Fibroblast of lung (primary cell): ENCODE results near the gene MKX. TPM values are rescaled to one million over a fixed set of nuclear protein-coding genes. Genes with fewer than 3 reads are reported as not detected.

Experiments
- DNase-seq, 2 donors: peaks; one replicate each; pipeline versions ENCODE4 v3.0.0 to v3.0.0-alpha.2; 2010; ENCODE audit warnings: low read depth in 2 of 2
- H2AFZ ChIP-seq: 2 replicates; pipeline ENCODE4 v1.5.1; 2012; ENCODE audit warnings: low read length, control low read depth, inconsistent platforms
- H3K27ac ChIP-seq: 2 replicates; pipeline ENCODE4 v1.5.1; 2011; ENCODE audit warnings: low read length, control low read depth; ENCODE audit not compliant: insufficient read depth
- H3K27me3 ChIP-seq: 2 replicates; pipeline ENCODE4 v1.5.1; 2011; ENCODE audit warnings: mild to moderate bottlenecking, low read length; ENCODE audit not compliant: control insufficient read depth, insufficient read depth
- H3K36me3 ChIP-seq: 2 replicates; pipeline ENCODE4 v1.5.1; 2011; ENCODE audit warnings: low read length; ENCODE audit not compliant: control insufficient read depth, insufficient read depth
- H3K4me1 ChIP-seq: 2 replicates; pipeline ENCODE4 v1.5.1; 2011; ENCODE audit warnings: low read length; ENCODE audit not compliant: control insufficient read depth, insufficient read depth; ENCODE audit errors: extremely low read depth
- H3K4me2 ChIP-seq: 2 replicates; pipeline ENCODE4 v1.5.1; 2011; ENCODE audit warnings: low read length, control low read depth; ENCODE audit not compliant: insufficient read depth; ENCODE audit errors: extremely low read depth
- H3K4me3 ChIP-seq, 4 experiments: fragments of 200-600 bp in 1 of 4; sonication (generic) in 1 of 4; replicated peaks in 1 of 4; 2 replicates each; pipeline ENCODE4 v1.5.1; 2011 to 2016; ENCODE audit warnings: low read length in 4 of 4, low read depth in 3 of 4, mild to moderate bottlenecking in 3 of 4, control low read depth in 2 of 4, inconsistent platforms in 1 of 4, mixed read lengths in 1 of 4; ENCODE audit not compliant: insufficient read depth in 1 of 4; ENCODE audit errors: control extremely low read depth in 1 of 4
- H3K79me2 ChIP-seq: 2 replicates; pipeline ENCODE4 v1.5.1; 2012; ENCODE audit warnings: mild to moderate bottlenecking, low read length, inconsistent platforms; ENCODE audit not compliant: control insufficient read depth, insufficient read depth
- H3K9ac ChIP-seq: 2 replicates; pipeline ENCODE4 v1.5.1; 2011; ENCODE audit warnings: mild to moderate bottlenecking, low read length, control low read depth; ENCODE audit not compliant: insufficient read depth
- H3K9me3 ChIP-seq: 2 replicates; pipeline ENCODE4 v1.5.1; 2012; ENCODE audit warnings: low read depth, low read length; ENCODE audit not compliant: control insufficient read depth, insufficient read depth
- H4K20me1 ChIP-seq: 2 replicates; pipeline ENCODE4 v1.5.1; 2011; ENCODE audit warnings: low read length; ENCODE audit not compliant: control insufficient read depth, insufficient read depth; ENCODE audit errors: extremely low read depth
- CTCF ChIP-seq, 2 donors: IDR thresholded peaks in 1 of 2; conservative IDR thresholded peaks in 1 of 2; 1 replicate in 1 of 2; 2 replicates in 1 of 2; pipeline ENCODE4 v1.5.1; 2011 to 2012; ENCODE audit warnings: low read length in 2 of 2, control low read depth in 1 of 2, inconsistent platforms in 1 of 2, low read depth in 1 of 2, mild to moderate bottlenecking in 1 of 2
- EZH2 ChIP-seq: IDR thresholded peaks from 2 replicates; pipeline ENCODE4 v1.5.1; 2012; ENCODE audit warnings: low read length, control low read depth, mild to moderate bottlenecking; ENCODE audit errors: missing control alignments
- polyA plus RNA-seq, 2 donors: library from polyadenylated mRNA; depleted of rRNA in 1 of 2; stranded (reverse) in 1 of 2; unstranded in 1 of 2; fragments of >200 nt; gene quantifications; 2 replicates each; pipeline ENCODE4 v1.2.1, GENCODE V29; 2011 to 2012; ENCODE audit warnings: missing spikeins in 1 of 2
- total RNA-seq: library from RNA; depleted of rRNA; stranded (reverse); fragments of >200 nt; gene quantifications from 2 replicates; pipeline ENCODE4 v1.2.1, GENCODE V29; 2014

MKX gene
- total and polyA plus RNA-seq, 2 donors (not counting 1 experiment from before 2014, with no cell fraction given) = 2.2 to 15.0 TPM

- peak in 1 of 2 donors; percentile 59 for DNase-seq
- no peak overlapping the region for H2AFZ ChIP-seq
- no peaks in the 10 kb centered on the region for H3K9me3 ChIP-seq
- no peak overlapping the region for H3K4me3 ChIP-seq
- H3K9ac ChIP-seq = no peak overlapping the region
- no peak overlapping the region for H3K27ac ChIP-seq
- no peaks in the 10 kb centered on the region for H3K79me2 ChIP-seq
- TF ChIP-seq CTCF (conservative IDR thresholded peaks at IDR 0.05 in 1 of 2, IDR thresholded peaks at IDR 0.05 in 1 of 2; ENCODE audit: low read depth in 1 of 2, low read length in 2 of 2) (no peak), EZH2 (no peak)
- H3K4me1 ChIP-seq = no peaks in the 10 kb centered on the region
- H3K36me3 ChIP-seq = no peaks in the 10 kb centered on the region
- no peaks in the 10 kb centered on the region for H4K20me1 ChIP-seq
- no peak overlapping the region for H3K4me2 ChIP-seq
- H3K27me3 ChIP-seq = no peaks in the 10 kb centered on the region
These were observed 64.7 kb downstream of the MKX start for GRCh38 chr10:27680691-27681605.

GRCh38 chr10:27680006-27680557 is 65.5 kb downstream of the MKX start:
- Histone ChIP-seq H3K4me1 (no peaks in the 10 kb centered on the region), H3K36me3 (no peaks in the 10 kb centered on the region), H3K27me3 (no peaks in the 10 kb centered on the region), H3K79me2 (no peaks in the 10 kb centered on the region), H3K27ac (no peak overlapping the region), H3K9me3 (no peaks in the 10 kb centered on the region), H3K4me2 (no peak overlapping the region), H3K4me3 (no peak overlapping the region), H3K9ac (no peak overlapping the region), H2AFZ (no peak overlapping the region), H4K20me1 (no peaks in the 10 kb centered on the region)
- DNase-seq = peak in 1 of 2 donors; percentile 59
- TF ChIP-seq CTCF (conservative IDR thresholded peaks at IDR 0.05 in 1 of 2, IDR thresholded peaks at IDR 0.05 in 1 of 2; ENCODE audit: low read depth in 1 of 2, low read length in 2 of 2) (no peak), EZH2 (no peak)

GRCh38 chr10:27679369-27679912 is 66.2 kb downstream of the MKX start:
- no peaks in the 10 kb centered on the region for H3K36me3 ChIP-seq
- H3K79me2 ChIP-seq = no peaks in the 10 kb centered on the region
- no peaks in the 10 kb centered on the region for H3K27me3 ChIP-seq
- no peaks in the 10 kb centered on the region for H4K20me1 ChIP-seq
- H3K4me2 ChIP-seq = no peak overlapping the region
- no peak overlapping the region for H3K4me3 ChIP-seq
- H3K9me3 ChIP-seq = no peaks in the 10 kb centered on the region
- H3K27ac ChIP-seq = no peak overlapping the region
- DNase-seq = no peak
- H2AFZ ChIP-seq = no peak overlapping the region
- TF ChIP-seq CTCF (conservative IDR thresholded peaks at IDR 0.05 in 1 of 2, IDR thresholded peaks at IDR 0.05 in 1 of 2; ENCODE audit: low read depth in 1 of 2, low read length in 2 of 2) (no peak), EZH2 (no peak)
- H3K4me1 ChIP-seq = no peaks in the 10 kb centered on the region
- no peak overlapping the region for H3K9ac ChIP-seq
